ENCODE data around the gene SSC5D. TPM values are rescaled to one million over a fixed set of nuclear protein-coding genes. Genes with fewer than 3 reads are reported as not detected.

Gene SSC5D
- total RNA-seq, 1 experiment from 2014 or later, result 1.5 TPM

DNA sequence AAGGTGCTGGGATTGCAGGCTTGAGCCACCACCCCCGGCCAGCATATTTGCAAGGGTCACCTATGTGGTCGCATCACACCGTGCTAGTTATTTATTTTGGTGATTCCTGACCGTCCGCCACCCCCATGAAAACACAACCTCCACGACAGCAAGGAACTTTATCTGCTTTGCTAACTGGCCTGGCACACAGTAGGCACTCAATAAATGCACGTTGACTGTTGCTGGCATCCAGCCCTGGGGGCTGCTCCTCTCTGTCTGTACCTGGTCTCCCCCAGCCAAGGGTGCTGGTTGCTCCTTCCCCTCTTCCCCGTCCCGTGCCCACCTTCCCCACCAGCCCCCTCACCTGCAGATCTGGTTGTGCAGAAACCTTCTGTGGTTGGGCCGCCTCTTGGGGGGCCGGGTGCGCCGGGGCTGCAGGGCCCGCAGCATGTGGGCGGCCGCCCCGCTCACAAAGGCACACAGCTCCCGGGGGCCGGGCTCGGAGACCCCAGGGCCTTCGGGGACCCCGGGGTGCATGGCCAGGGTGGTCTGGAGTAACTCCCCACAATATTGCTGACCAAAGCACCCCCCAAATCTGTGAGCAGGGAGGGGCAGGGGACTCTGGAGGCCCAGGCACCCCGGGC is 24.1 kb upstream of the SSC5D start (continued):
- TF ChIP-seq, protein P1, sequence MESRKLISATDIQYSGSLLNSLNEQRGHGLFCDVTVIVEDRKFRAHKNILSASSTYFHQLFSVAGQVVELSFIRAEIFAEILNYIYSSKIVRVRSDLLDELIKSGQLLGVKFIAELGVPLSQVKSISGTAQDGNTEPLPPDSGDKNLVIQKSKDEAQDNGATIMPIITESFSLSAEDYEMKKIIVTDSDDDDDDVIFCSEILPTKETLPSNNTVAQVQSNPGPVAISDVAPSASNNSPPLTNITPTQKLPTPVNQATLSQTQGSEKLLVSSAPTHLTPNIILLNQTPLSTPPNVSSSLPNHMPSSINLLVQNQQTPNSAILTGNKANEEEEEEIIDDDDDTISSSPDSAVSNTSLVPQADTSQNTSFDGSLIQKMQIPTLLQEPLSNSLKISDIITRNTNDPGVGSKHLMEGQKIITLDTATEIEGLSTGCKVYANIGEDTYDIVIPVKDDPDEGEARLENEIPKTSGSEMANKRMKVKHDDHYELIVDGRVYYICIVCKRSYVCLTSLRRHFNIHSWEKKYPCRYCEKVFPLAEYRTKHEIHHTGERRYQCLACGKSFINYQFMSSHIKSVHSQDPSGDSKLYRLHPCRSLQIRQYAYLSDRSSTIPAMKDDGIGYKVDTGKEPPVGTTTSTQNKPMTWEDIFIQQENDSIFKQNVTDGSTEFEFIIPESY (IDR thresholded peaks at IDR 0.05; ENCODE audit: extremely low read depth, insufficient replicate concordance, low read length), result no peak
- TF ChIP-seq EZH2 (IDR thresholded peaks at IDR 0.05) (no peak), CBX3 (IDR thresholded peaks at IDR 0.05; ENCODE audit: low read depth) (no peak), TCF7L2 (IDR thresholded peaks at IDR 0.05; ENCODE audit: borderline replicate concordance, extremely low read depth, insufficient read depth, insufficient read length) (no peak), RAD21 (IDR thresholded peaks at IDR 0.05; ENCODE audit: low read depth) (no peak)

DNA sequence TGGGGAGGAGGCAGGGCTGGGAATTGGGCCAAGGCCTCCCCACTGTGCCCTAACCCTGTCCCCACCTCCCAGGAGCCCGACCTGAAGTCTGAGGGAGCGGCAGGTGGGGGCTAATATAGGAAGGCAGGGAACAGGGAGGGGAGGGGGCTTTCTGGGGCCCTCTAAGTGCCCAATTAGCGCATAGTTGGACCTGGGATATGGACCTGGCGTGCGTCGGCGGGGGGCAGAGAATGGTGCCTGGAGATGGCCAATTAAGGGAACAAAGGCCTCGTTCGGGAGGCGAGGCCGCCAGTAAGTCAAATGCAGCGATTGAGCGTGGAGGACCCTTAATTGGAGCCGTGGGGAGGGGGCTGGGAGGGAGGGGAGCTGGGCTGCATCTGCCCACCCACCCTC is 23.6 kb upstream of the SSC5D start, which contains the start of gene C19orf85:
TSS of gene C19orf85 (minus strand) at position 90 of the 393 bp plus-strand sequence. CDS start 197 bp downstream, outside the sequence.
- POLR2A ChIA-PET, result no interaction called here

More for the DNA sequence above, 23.6 kb upstream of the SSC5D start, which contains the start of gene C19orf85:
- Histone ChIP-seq H3K9ac (ENCODE audit: low read length) (no peak within 1 kb of the TSS), H3K27me3 (ENCODE audit: insufficient read depth, low read length) (no peaks in the 10 kb centered on the region), H3K79me2 (ENCODE audit: insufficient read depth, low read length) (peaks cover 11% of the 10 kb centered on the region; the same call in 1 of the 2 replicates), H3K4me2 (ENCODE audit: low read length) (no peak within 1 kb of the TSS), H3K27ac (ENCODE audit: low read depth, low read length) (no peak within 1 kb of the TSS; the same call in 1 of the 2 replicates), H3K9me3 (ENCODE audit: control insufficient read depth in 1 of 2, insufficient read depth in 1 of 2, low read depth in 1 of 2, low read length in 2 of 2) (no peaks in the 10 kb centered on the region), H3K4me1 (ENCODE audit: control insufficient read depth in 1 of 2, insufficient read depth in 2 of 2, low read length in 2 of 2) (peaks cover 19 to 43% of the 10 kb centered on the region in 2 experiments), H3K9me2 (ENCODE audit: insufficient read depth) (no peaks in the 10 kb centered on the region), H4K20me1 (ENCODE audit: insufficient read depth) (no peaks in the 10 kb centered on the region), H2AFZ (ENCODE audit: low read depth, low read length, poor library complexity, severe bottlenecking) (no peak within 1 kb of the TSS), H3K4me3 (replicated peaks in 1 of 2; ENCODE audit: low read depth in 1 of 2, low read length in 2 of 2) (no peak within 1 kb of the TSS), H3K36me3 (ENCODE audit: control insufficient read depth in 1 of 2, insufficient read depth in 2 of 2, low read length in 2 of 2) (no peaks in the 10 kb centered on the region)
- no peak for DNase-seq (ENCODE audit: low read depth, low spot score)
- ATAC-seq, result no peak
- intact Hi-C loops (cut with micrococcal nuclease), result no loop called here
- TF ChIP-seq SRF (IDR thresholded peaks at IDR 0.05; ENCODE audit: low read depth), result no peak
- no peak for TF ChIP-seq POLR2AphosphoS5 (IDR thresholded peaks at IDR 0.05; ENCODE audit: low read depth, low read length)
- TF ChIP-seq ZNF274 (IDR thresholded peaks at IDR 0.05; ENCODE audit: low read depth, low read length), result no peak
- TF ChIP-seq SP1 (IDR thresholded peaks at IDR 0.05; ENCODE audit: low read depth), result no peak
- no peak for TF ChIP-seq FOSL1 (IDR thresholded peaks at IDR 0.05; ENCODE audit: low read depth)
- no peak for TF ChIP-seq SIN3A (IDR thresholded peaks at IDR 0.05; ENCODE audit: low read depth)
- no peak for TF ChIP-seq EZH2 (IDR thresholded peaks at IDR 0.05)
- TF ChIP-seq, protein P2, sequence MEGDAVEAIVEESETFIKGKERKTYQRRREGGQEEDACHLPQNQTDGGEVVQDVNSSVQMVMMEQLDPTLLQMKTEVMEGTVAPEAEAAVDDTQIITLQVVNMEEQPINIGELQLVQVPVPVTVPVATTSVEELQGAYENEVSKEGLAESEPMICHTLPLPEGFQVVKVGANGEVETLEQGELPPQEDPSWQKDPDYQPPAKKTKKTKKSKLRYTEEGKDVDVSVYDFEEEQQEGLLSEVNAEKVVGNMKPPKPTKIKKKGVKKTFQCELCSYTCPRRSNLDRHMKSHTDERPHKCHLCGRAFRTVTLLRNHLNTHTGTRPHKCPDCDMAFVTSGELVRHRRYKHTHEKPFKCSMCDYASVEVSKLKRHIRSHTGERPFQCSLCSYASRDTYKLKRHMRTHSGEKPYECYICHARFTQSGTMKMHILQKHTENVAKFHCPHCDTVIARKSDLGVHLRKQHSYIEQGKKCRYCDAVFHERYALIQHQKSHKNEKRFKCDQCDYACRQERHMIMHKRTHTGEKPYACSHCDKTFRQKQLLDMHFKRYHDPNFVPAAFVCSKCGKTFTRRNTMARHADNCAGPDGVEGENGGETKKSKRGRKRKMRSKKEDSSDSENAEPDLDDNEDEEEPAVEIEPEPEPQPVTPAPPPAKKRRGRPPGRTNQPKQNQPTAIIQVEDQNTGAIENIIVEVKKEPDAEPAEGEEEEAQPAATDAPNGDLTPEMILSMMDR (IDR thresholded peaks at IDR 0.05 in 2 of 3, conservative IDR thresholded peaks at IDR 0.05 in 1 of 3; ENCODE audit: borderline replicate concordance in 1 of 3, insufficient read depth in 1 of 3, low read depth in 2 of 3, low read length in 2 of 3), result no peak
- no peak for TF ChIP-seq TCF7L2 (IDR thresholded peaks at IDR 0.05; ENCODE audit: borderline replicate concordance, extremely low read depth, insufficient read depth, insufficient read length)
- TF ChIP-seq REST (IDR thresholded peaks at IDR 0.05; ENCODE audit: low read depth), result no peak
- CTCF ChIA-PET, result no interaction called here
- RAD21 ChIA-PET (ENCODE audit: low non-redundant PET in 1 of 2, low total read pairs in 2 of 2, uncharacterized antibody in 2 of 2, unreplicated experiment in 2 of 2), result no interaction called here
- BruUV-seq (replicated peaks), result no TSS peak
